Ovary (tissue), 3 donors: Measurements from ENCODE around the gene KIAA1217.

Experiments
- CTCF ChIP-seq, 3 donors: fragments of 450-650 bp in 2 of 3; fragments of 200-600 bp in 1 of 3; IDR thresholded peaks; one replicate each; pipeline versions ENCODE4 v1.5.1 to v1.8.0; 2016 to 2022; ENCODE audit warnings: antibody characterized with exemption in 3 of 3, mild to moderate bottlenecking in 1 of 3
- EP300 ChIP-seq: sonication (generic); formaldehyde crosslinking; IDR thresholded peaks from one replicate; pipeline ENCODE4 v1.6.1; 2017; ENCODE audit warnings: antibody characterized with exemption
- POLR2A ChIP-seq: fragments of 450-650 bp; IDR thresholded peaks from one replicate; pipeline ENCODE4 v1.6.1; 2017; ENCODE audit warnings: antibody characterized with exemption, mild to moderate bottlenecking, moderate library complexity
- donor health status: DM: no; HTN: no; CAD: no.

- TF ChIP-seq CTCF (IDR thresholded peaks at IDR 0.05) (no peak), POLR2A (no peak), EP300 (no peak)
These were observed 131.5 kb downstream of the KIAA1217 start for GRCh38 chr10:24340446-24340845.
